GM21367 (cell line): ENCODE measurements around the gene SLC2A13.

Experiments
- ATAC-seq: cut with Tn5 transposase; IDR thresholded peaks from one replicate; pipeline ENCODE4 v1.9.1; 2021; ENCODE audit not compliant: unreplicated experiment

Gene SLC2A13

GRCh38 chr12:40002178-40003169 lies 103.4 kb downstream of the SLC2A13 start:
- no peak for ATAC-seq

- no peak for ATAC-seq
These were observed 104.5 kb downstream of the SLC2A13 start for GRCh38 chr12:40001406-40001805.

GRCh38 chr12:40000884-40001283 lies 105.0 kb downstream of the SLC2A13 start:
- no peak for ATAC-seq

GRCh38 chr12:39993268-39993667 lies 112.6 kb downstream of the SLC2A13 start:
- no peak for ATAC-seq

GRCh38 chr12:39990122-39991101 lies 115.5 kb downstream of the SLC2A13 start:
- ATAC-seq, result peak; percentile 97

GRCh38 chr12:39989501-39989900 lies 116.4 kb downstream of the SLC2A13 start:
- no peak for ATAC-seq

- no peak for ATAC-seq
These were observed 117.3 kb downstream of the SLC2A13 start for GRCh38 chr12:39988574-39988973.

GRCh38 chr12:39986674-39987073 lies 119.2 kb downstream of the SLC2A13 start:
- no peak for ATAC-seq

GRCh38 chr12:39984670-39985069 lies 121.2 kb downstream of the SLC2A13 start:
- no peak for ATAC-seq

- ATAC-seq, result no peak
These were observed 130.4 kb downstream of the SLC2A13 start for GRCh38 chr12:39975374-39975918.

- no peak for ATAC-seq
These were observed 133.8 kb downstream of the SLC2A13 start for GRCh38 chr12:39972119-39972518.

GRCh38 chr12:39971348-39971747 lies 134.5 kb downstream of the SLC2A13 start:
- no peak for ATAC-seq

- ATAC-seq, result no peak
These were observed 139.2 kb downstream of the SLC2A13 start for GRCh38 chr12:39966721-39967120.

- no peak for ATAC-seq
These were observed 139.6 kb downstream of the SLC2A13 start for GRCh38 chr12:39966256-39966655.

- no peak for ATAC-seq
These were observed 146.4 kb downstream of the SLC2A13 start for GRCh38 chr12:39959467-39959866.

- no peak for ATAC-seq
These were observed 146.8 kb downstream of the SLC2A13 start for GRCh38 chr12:39959031-39959430.

- no peak for ATAC-seq
These were observed 147.5 kb downstream of the SLC2A13 start for GRCh38 chr12:39958377-39958776.

- ATAC-seq, result no peak
These were observed 149.2 kb downstream of the SLC2A13 start for GRCh38 chr12:39956725-39957124.

- no peak for ATAC-seq
These were observed 159.3 kb downstream of the SLC2A13 start for GRCh38 chr12:39946361-39947280.

GRCh38 chr12:39937119-39937518 lies 168.8 kb downstream of the SLC2A13 start:
- no peak for ATAC-seq
